ENCODE data around the gene AGMO.

- TF ChIP-seq CTCF (IDR thresholded peaks at IDR 0.05) (no peak), POLR2A (IDR thresholded peaks at IDR 0.05) (no peak)
Measured at GRCh38 chr7:15439853-15440252, 122.0 kb downstream of the AGMO start.

Measured in testis (tissue), 2 donors.